ENCODE measurements around the gene CDK5R1.

GRCh38 chr17:32491371-32492263 lies 4.8 kb downstream of the CDK5R1 start:
- no peak for TF ChIP-seq POLR2A (IDR thresholded peaks at IDR 0.05)
- TF ChIP-seq CTCF (IDR thresholded peaks at IDR 0.05): no peak

Measured in ovary (tissue), 3 donors.